Thyroid gland (tissue), 4 donors: Measurements from ENCODE around the gene NCKAP5. TPM values are rescaled to one million over a fixed set of nuclear protein-coding genes. Genes with fewer than 3 reads are reported as not detected.

Experiments
- DNase-seq, 2 donors: peaks; one replicate each; pipeline ENCODE4 v3.0.0-alpha.2; 2019
- H3K27ac ChIP-seq, 3 donors: fragments of 200-600 bp; sonication (generic); 1 replicate in 2 of 3; 2 replicates in 1 of 3; pipeline ENCODE4 v1.5.1; 2016 to 2019; ENCODE audit warnings: mild to moderate bottlenecking in 1 of 3, moderate library complexity in 1 of 3
- H3K27me3 ChIP-seq: fragments of 200-600 bp; sonication (generic); one replicate; pipeline ENCODE4 v1.5.1; 2019
- H3K36me3 ChIP-seq, 2 donors: fragments of 200-600 bp; sonication (generic); one replicate each; pipeline ENCODE4 v1.5.1; 2016 to 2019
- H3K4me1 ChIP-seq, 2 donors: fragments of 200-600 bp; sonication (generic); one replicate each; pipeline ENCODE4 v1.5.1; 2017 to 2019
- H3K4me3 ChIP-seq, 3 donors: fragments of 200-600 bp; sonication (generic); replicated peaks in 1 of 3; 1 replicate in 2 of 3; 2 replicates in 1 of 3; pipeline ENCODE4 v1.5.1; 2016; ENCODE audit warnings: mild to moderate bottlenecking in 1 of 3
- H3K9me3 ChIP-seq: fragments of 200-600 bp; sonication (generic); one replicate; pipeline ENCODE4 v1.5.1; 2017
- POLR2A ChIP-seq, 2 donors: fragments of 450-650 bp; IDR thresholded peaks; one replicate each; pipeline ENCODE4 v1.6.1; 2017; ENCODE audit warnings: antibody characterized with exemption in 2 of 2, mild to moderate bottlenecking in 2 of 2, moderate library complexity in 1 of 2
- WGBS, 2 donors: methylation state at CpG; one replicate each; pipeline ENCODE4 v1.1.5; 2017; 5-methylcytosine and 5-hydroxymethylcytosine counted together
- intact Hi-C: fragments of 100-400 bp; cut with DNase I; formaldehyde crosslinking; loops from one replicate; pipeline ENCODE4 v1.15.1; 2023
- total RNA-seq, 4 donors: library from RNA; depleted of rRNA; stranded (reverse); fragments of >200 nt; gene quantifications; one replicate each; pipeline ENCODE4 v1.2.3, GENCODE V29; 2016
- TF ChIP-seq, protein P1 (sequence below), 6 experiments: fragments of 200-600 bp in 3 of 6; fragments of 450-650 bp in 3 of 6; sonication (generic) in 3 of 6; IDR thresholded peaks; one replicate each; pipeline ENCODE4 v1.5.1; 2016 to 2019; ENCODE audit warnings: antibody characterized with exemption in 6 of 6, mild to moderate bottlenecking in 2 of 6, inconsistent platforms in 1 of 6, moderate library complexity in 1 of 6

NCKAP5 gene
- total RNA-seq, 4 donors from 2014 or later: 0.45 to 1.2 (median 0.76) TPM

DNA sequence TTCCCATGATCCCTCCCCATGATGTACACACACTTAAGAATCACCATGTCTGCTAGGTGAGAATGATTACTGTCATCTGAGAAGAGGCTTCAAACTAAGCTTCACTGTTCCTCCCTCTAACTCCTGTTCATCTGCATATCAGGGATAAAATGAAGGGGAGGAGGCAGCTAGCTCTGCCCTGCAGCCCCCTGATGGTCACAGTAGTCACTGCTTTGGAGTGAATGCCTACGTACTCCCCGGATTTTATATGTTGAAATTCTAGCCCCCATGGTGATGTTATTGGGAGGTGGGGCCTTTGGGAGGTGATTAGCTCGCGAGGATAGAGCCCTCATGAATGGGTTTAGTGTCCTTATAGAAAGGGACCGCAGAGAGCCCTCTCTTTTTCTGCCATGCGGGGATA, 156.4 kb downstream of the NCKAP5 start:
- no peak for TF ChIP-seq POLR2A (IDR thresholded peaks at IDR 0.05)
- TF ChIP-seq, protein P1, sequence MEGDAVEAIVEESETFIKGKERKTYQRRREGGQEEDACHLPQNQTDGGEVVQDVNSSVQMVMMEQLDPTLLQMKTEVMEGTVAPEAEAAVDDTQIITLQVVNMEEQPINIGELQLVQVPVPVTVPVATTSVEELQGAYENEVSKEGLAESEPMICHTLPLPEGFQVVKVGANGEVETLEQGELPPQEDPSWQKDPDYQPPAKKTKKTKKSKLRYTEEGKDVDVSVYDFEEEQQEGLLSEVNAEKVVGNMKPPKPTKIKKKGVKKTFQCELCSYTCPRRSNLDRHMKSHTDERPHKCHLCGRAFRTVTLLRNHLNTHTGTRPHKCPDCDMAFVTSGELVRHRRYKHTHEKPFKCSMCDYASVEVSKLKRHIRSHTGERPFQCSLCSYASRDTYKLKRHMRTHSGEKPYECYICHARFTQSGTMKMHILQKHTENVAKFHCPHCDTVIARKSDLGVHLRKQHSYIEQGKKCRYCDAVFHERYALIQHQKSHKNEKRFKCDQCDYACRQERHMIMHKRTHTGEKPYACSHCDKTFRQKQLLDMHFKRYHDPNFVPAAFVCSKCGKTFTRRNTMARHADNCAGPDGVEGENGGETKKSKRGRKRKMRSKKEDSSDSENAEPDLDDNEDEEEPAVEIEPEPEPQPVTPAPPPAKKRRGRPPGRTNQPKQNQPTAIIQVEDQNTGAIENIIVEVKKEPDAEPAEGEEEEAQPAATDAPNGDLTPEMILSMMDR (IDR thresholded peaks at IDR 0.05): no peak
- 78% methylated on average over 6 of the region's 6 CpGs for WGBS, 2 donors

DNA sequence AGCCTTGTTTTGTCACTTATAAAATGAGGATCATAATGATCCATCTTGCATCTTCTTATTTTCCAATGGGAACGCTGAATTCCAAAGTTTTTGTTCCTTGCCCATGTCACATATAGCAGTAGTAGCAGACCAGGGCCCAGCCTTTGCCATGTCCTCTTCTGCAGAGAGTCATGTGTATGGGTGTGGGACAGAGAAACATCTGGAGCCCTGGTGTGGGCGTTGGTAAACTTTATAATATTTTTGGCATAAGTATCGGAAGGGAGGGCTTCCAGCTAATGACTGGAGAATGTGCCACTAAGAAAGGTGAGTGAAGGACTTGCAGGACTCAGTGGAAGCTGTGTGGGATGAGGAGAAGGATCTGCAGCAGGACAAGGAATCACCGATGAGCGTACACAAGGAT, 157.2 kb downstream of the NCKAP5 start:
- H3K27ac ChIP-seq: no peak overlapping the region
- H3K36me3 ChIP-seq: no peaks in the 10 kb centered on the region
- no peaks in the 10 kb centered on the region for H3K9me3 ChIP-seq
- intact Hi-C loops: no loop called here
- H3K4me1 ChIP-seq: peaks cover 11 to 18% of the 10 kb centered on the region in 2 donors
- WGBS, 2 donors: 92 to 94% methylated on average over 5 of the region's 5 CpGs
- H3K4me3 ChIP-seq: no peak overlapping the region
- no peak for DNase-seq
- H3K27me3 ChIP-seq: no peaks in the 10 kb centered on the region
- TF ChIP-seq POLR2A (IDR thresholded peaks at IDR 0.05): no peak
- TF ChIP-seq, protein P1 (IDR thresholded peaks at IDR 0.05): no peak

More for the DNA sequence above, 156.4 kb downstream of the NCKAP5 start:
- H3K4me3 ChIP-seq: no peak overlapping the region
- no peak overlapping the region for H3K27ac ChIP-seq
- no peaks in the 10 kb centered on the region for H3K36me3 ChIP-seq
- no peaks in the 10 kb centered on the region for H3K9me3 ChIP-seq
- H3K27me3 ChIP-seq: no peaks in the 10 kb centered on the region
- peaks cover 6 to 10% of the 10 kb centered on the region in 2 donors for H3K4me1 ChIP-seq
- intact Hi-C loops: no loop called here
- DNase-seq: no peak

DNA sequence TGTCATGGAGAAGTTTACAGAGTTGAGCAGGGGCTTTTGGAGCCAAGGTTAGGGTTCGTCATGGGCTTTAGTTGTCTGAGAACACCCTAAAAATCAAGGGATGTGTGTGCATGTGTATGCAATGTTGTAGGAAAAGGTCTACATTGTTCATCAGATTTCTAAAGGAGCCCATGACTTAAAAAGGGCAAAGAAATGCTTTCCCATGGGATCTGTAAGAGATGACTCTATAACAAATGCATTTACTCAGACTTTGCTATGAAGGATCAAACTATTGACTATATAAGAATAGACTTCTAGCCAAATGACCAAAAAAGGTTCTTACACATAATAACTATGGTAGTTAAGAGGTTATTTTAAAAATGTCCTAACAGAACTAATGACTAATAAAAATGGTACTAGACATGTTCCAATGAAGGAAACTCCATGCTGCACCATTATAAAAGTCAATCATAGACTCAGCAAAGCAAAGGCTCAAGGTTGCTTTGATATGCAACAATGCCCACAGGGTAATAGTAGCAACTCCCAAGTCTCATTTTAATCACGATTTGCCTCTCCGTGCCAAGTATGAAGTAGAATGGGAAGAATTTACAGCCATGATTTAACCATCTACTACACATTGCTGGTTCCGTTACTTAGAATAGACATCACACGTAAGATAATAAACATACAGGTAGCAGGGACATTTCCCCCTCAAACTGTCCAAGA, 158.5 kb downstream of the NCKAP5 start:
- intact Hi-C loops: no loop called here
- peaks cover 11 to 20% of the 10 kb centered on the region in 2 donors for H3K4me1 ChIP-seq
- H3K27ac ChIP-seq: no peak overlapping the region
- H3K27me3 ChIP-seq: no peaks in the 10 kb centered on the region
- H3K4me3 ChIP-seq: no peak overlapping the region
- WGBS, 2 donors: 84% methylated on average over 5 of the region's 5 CpGs
- H3K36me3 ChIP-seq: no peaks in the 10 kb centered on the region
- no peaks in the 10 kb centered on the region for H3K9me3 ChIP-seq
- no peak for DNase-seq
- TF ChIP-seq, protein P1 (IDR thresholded peaks at IDR 0.05): no peak
- no peak for TF ChIP-seq POLR2A (IDR thresholded peaks at IDR 0.05)

DNA sequence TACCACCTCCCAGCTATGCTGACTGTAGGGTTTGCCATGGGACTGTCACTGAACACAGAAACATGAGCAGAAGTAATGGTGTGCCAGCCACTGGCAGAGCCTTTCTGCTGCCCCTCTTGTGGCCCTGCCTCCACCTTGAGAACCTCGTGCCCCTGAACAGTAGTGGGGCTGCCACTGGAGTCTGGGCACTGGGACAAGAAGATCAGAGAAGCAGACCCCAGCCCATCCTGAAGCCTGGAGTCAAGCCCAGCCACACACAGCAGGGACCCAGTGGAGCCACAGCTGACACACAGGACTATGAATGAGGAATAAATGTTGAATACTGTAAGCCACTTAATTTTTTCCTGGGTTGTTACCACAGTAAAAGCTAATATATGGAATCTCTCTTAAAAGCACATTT, 159.6 kb downstream of the NCKAP5 start:
- no peaks in the 10 kb centered on the region for H3K27me3 ChIP-seq
- H3K9me3 ChIP-seq: no peaks in the 10 kb centered on the region
- WGBS, 2 donors: 83 to 100% methylated on average over 1 of the region's 1 CpG
- TF ChIP-seq, protein P1 (IDR thresholded peaks at IDR 0.05): no peak
- TF ChIP-seq POLR2A (IDR thresholded peaks at IDR 0.05): no peak
- no peak for DNase-seq
- no peak overlapping the region for H3K4me3 ChIP-seq
- intact Hi-C loops: no loop called here
- no peaks in the 10 kb centered on the region for H3K36me3 ChIP-seq
- H3K27ac ChIP-seq: no peak overlapping the region
- peaks cover 11 to 20% of the 10 kb centered on the region in 2 donors for H3K4me1 ChIP-seq

DNA sequence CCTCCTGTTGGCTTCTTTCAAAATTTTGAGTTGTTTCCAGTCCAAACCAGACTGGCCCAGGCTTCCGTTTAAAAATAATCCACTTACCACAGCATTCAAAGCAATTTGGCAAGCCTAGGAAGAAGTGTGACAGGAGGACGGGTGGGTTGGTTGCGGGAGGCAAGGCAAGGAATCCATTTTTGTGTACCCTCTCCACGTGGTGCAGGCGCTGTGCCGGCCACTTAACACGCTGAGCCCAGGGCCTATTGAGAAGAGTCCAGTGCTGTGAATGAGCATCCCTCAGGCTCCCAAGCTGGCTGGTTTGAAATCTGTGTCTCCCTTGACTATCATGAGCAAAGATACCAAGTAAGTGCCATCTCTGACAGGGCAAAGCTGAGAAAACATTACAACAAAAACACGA, 160.9 kb downstream of the NCKAP5 start:
- H3K27me3 ChIP-seq: no peaks in the 10 kb centered on the region
- no peak for TF ChIP-seq POLR2A (IDR thresholded peaks at IDR 0.05)
- TF ChIP-seq, protein P1 (IDR thresholded peaks at IDR 0.05): no peak
- H3K4me3 ChIP-seq: no peak overlapping the region
- intact Hi-C loops: no loop called here
- DNase-seq: peak; percentile 42 to 59
- 42 to 46% methylated on average over 8 of the region's 8 CpGs for WGBS, 2 donors
- peak overlapping the region; percentile 2 to 66 (median 55) for H3K27ac ChIP-seq
- H3K9me3 ChIP-seq: no peaks in the 10 kb centered on the region
- H3K4me1 ChIP-seq: peaks cover 11 to 20% of the 10 kb centered on the region in 2 donors
- H3K36me3 ChIP-seq: no peaks in the 10 kb centered on the region
